ENCODE results near the gene F13B.

- TF ChIP-seq CTCF (conservative IDR thresholded peaks at IDR 0.05) (no peak), ZFX (IDR thresholded peaks at IDR 0.05) (no peak)
These were observed 14.2 kb upstream of the F13B start for GRCh38 chr1:197081117-197081753.

Measured in C4-2B (cell line).